ENCODE data around the gene GPA33.
"Not testable (repeated sequence)": the region's sequence is repeated elsewhere in the genome, so short reads cannot be mapped to it uniquely, and the experiment has no call there.

GPA33 gene

DNA sequence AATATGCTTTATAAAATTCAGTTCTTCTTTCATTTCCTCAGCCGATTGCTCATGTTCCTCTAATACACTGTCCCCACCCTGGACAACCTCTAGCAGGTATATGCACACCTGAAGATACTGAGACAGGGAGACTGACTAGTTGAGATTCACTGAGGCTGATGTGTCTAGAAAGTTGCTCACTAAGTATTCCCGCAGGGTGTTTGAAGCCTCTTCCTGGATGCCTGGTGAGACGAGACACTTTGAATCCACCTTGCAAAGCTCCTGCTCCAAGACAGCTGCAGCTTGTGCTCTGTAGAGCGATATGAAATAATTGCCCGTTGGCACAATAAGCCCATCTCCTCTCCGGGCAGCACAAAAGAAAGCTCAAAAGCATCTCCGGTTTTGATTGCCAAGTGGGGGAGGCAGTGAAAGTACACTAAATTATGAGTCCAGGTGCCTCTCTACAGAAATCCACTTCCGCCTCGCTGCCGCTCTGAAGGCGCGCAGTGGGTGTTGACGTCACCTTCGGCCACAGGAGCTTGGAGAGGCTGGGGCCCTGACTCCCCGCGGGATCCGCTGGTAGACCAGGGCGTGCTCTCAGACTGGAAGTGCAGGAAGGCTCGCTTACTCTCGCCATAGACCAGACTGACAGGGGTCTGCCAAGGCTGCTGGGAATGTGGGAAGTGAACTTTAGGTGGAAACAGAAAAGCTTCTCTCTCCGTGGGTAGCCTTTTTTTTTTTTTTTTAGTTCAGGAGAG is 46.3 kb downstream of the GPA33 start:
- Histone ChIP-seq H4K20me1 (ENCODE audit: insufficient read depth, low read length) (no peaks in the 10 kb centered on the region), H3K36me3 (replicated peaks; ENCODE audit: low read depth, low read length) (no peaks in the 10 kb centered on the region), H3K27ac (ENCODE audit: low read length) (no peak overlapping the region), H2AFZ (ENCODE audit: low read depth, low read length) (peak overlapping the region; percentile 82), H3K27me3 (ENCODE audit: low read depth, low read length) (0 out of 2 replicates have a peak, but pooled peaks cover 6% of the 10 kb centered on the region), H3K4me2 (ENCODE audit: low read length) (peak overlapping the region; percentile 86), H3K9me3 (ENCODE audit: insufficient read depth, low read length) (no peaks in the 10 kb centered on the region), H3K4me3 (ENCODE audit: low read length) (peak overlapping the region; percentile 76), H3K79me2 (ENCODE audit: low read length) (no peaks in the 10 kb centered on the region), H3K9ac (ENCODE audit: low read length) (peak overlapping the region; percentile 58), H3K4me1 (ENCODE audit: low read length) (peaks cover 12% of the 10 kb centered on the region)
- no peak for TF ChIP-seq EZH2phosphoT487 (IDR thresholded peaks at IDR 0.05; ENCODE audit: low read depth)
- TF ChIP-seq, protein P1, sequence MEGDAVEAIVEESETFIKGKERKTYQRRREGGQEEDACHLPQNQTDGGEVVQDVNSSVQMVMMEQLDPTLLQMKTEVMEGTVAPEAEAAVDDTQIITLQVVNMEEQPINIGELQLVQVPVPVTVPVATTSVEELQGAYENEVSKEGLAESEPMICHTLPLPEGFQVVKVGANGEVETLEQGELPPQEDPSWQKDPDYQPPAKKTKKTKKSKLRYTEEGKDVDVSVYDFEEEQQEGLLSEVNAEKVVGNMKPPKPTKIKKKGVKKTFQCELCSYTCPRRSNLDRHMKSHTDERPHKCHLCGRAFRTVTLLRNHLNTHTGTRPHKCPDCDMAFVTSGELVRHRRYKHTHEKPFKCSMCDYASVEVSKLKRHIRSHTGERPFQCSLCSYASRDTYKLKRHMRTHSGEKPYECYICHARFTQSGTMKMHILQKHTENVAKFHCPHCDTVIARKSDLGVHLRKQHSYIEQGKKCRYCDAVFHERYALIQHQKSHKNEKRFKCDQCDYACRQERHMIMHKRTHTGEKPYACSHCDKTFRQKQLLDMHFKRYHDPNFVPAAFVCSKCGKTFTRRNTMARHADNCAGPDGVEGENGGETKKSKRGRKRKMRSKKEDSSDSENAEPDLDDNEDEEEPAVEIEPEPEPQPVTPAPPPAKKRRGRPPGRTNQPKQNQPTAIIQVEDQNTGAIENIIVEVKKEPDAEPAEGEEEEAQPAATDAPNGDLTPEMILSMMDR (IDR thresholded peaks at IDR 0.05; ENCODE audit: low read depth, low read length): no peak

DNA sequence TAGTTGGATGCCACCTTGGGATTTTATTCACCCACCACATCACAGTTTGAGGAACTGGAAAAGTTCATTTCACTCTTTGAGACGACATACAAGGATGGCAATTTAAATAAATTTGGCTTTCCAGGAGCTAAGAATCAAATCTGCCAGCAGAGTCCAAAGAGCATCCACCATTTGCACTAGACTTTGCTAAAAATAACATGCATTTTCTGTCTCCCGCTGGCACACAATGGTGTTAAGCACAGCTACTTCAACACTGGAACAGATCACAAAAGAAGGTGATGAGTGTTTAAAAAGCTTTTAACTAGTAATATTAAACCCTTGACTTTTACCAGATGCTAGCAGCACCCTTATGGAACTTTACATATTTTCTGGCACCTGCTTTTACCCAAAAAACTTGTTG is 56.5 kb downstream of the GPA33 start:
- no peak overlapping the region for H3K9ac ChIP-seq (ENCODE audit: low read length)
- H3K27ac ChIP-seq (ENCODE audit: low read length): no peak overlapping the region
- H3K4me1 ChIP-seq (ENCODE audit: low read length): no peaks in the 10 kb centered on the region
- peaks cover 4% of the 10 kb centered on the region; the same call in 1 of the 2 replicates for H3K27me3 ChIP-seq (ENCODE audit: low read depth, low read length)
- H3K36me3 ChIP-seq (replicated peaks; ENCODE audit: low read depth, low read length): no peaks in the 10 kb centered on the region
- no peak overlapping the region for H3K4me3 ChIP-seq (ENCODE audit: low read length)
- TF ChIP-seq, protein P1 (IDR thresholded peaks at IDR 0.05; ENCODE audit: low read depth, low read length): no peak
- TF ChIP-seq EZH2phosphoT487 (IDR thresholded peaks at IDR 0.05; ENCODE audit: low read depth): no peak
- H4K20me1 ChIP-seq (ENCODE audit: insufficient read depth, low read length): no peaks in the 10 kb centered on the region
- H2AFZ ChIP-seq (ENCODE audit: low read depth, low read length): no peak overlapping the region
- no peak overlapping the region for H3K4me2 ChIP-seq (ENCODE audit: low read length)
- no peaks in the 10 kb centered on the region for H3K79me2 ChIP-seq (ENCODE audit: low read length)
- H3K9me3 ChIP-seq (ENCODE audit: insufficient read depth, low read length): no peaks in the 10 kb centered on the region

DNA sequence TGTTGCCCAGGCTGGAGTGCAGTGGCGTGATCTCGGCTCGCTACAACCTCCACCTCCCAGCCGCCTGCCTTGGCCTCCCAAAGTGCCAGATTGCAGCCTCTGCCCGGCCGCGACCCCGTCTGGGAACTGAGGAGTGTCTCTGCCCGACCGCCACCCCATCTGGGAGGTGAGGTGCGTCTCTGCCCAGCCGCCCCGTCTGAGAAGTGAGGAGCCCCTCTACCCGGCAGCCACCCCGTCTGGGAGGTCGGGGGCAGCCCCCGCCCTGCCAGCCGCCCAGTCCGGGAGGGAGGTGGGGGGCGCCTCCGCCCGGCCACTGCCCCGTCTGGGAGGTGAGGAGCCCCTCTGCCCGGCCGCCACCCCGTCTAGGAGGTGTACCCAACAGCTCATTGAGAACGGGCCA is 60.6 kb downstream of the GPA33 start:
- H3K27me3 ChIP-seq (ENCODE audit: low read depth, low read length); H3K27ac ChIP-seq (ENCODE audit: low read length); H3K36me3 ChIP-seq (replicated peaks; ENCODE audit: low read depth, low read length); H3K9me3 ChIP-seq (ENCODE audit: insufficient read depth, low read length); H3K4me1 ChIP-seq (ENCODE audit: low read length); H3K9ac ChIP-seq (ENCODE audit: low read length); H2AFZ ChIP-seq (ENCODE audit: low read depth, low read length); H3K79me2 ChIP-seq (ENCODE audit: low read length); H3K4me3 ChIP-seq (ENCODE audit: low read length); H4K20me1 ChIP-seq (ENCODE audit: insufficient read depth, low read length); H3K4me2 ChIP-seq (ENCODE audit: low read length): not testable (repeated sequence)

DNA sequence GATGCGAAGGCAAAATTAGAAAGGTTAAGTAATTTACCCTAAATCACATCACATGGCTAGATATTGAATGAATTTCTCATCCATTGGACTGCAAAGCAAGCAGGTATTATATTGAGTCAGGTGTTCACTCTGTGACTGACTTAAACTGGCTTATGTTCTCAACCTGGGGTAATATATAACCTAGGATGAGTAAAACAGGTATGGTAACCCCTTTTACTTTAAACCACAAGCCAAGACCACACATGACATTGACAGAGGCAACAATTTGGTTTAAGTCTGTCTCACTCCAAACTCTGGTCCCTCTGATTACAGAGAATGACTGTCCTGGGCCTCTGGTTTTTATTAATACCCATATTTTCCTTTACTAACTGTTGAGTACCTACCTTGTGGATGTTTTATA is 67.8 kb downstream of the GPA33 start:
- Histone ChIP-seq H4K20me1 (ENCODE audit: insufficient read depth, low read length) (no peaks in the 10 kb centered on the region), H3K27me3 (ENCODE audit: low read depth, low read length) (no peaks in the 10 kb centered on the region), H3K9me3 (ENCODE audit: insufficient read depth, low read length) (no peaks in the 10 kb centered on the region), H3K4me1 (ENCODE audit: low read length) (peaks cover 12% of the 10 kb centered on the region), H3K4me3 (ENCODE audit: low read length) (no peak overlapping the region), H3K4me2 (ENCODE audit: low read length) (no peak overlapping the region), H3K9ac (ENCODE audit: low read length) (no peak overlapping the region), H3K36me3 (replicated peaks; ENCODE audit: low read depth, low read length) (no peaks in the 10 kb centered on the region), H3K79me2 (ENCODE audit: low read length) (no peaks in the 10 kb centered on the region), H2AFZ (ENCODE audit: low read depth, low read length) (no peak overlapping the region), H3K27ac (ENCODE audit: low read length) (no peak overlapping the region)
- TF ChIP-seq EZH2phosphoT487 (IDR thresholded peaks at IDR 0.05; ENCODE audit: low read depth): no peak
- TF ChIP-seq, protein P1 (IDR thresholded peaks at IDR 0.05; ENCODE audit: low read depth, low read length): no peak

All from OCI-LY3 (cell line).